Ramos (cell line): ENCODE measurements around the gene YEATS4.

Experiments used
- in situ Hi-C: fragments of 300-500 bp; cut with MboI; formaldehyde crosslinking; loops from one replicate; pipeline ENCODE4 v1.14.3; 2022; ENCODE audit warnings: low sequenced_read_pairs; ENCODE audit not compliant: unreplicated experiment

Gene YEATS4

GRCh38 chr12:69425417-69425816 is 65.9 kb downstream of the YEATS4 start:
- in situ Hi-C loops = no loop called here

GRCh38 chr12:69428351-69429073 is 69.0 kb downstream of the YEATS4 start:
- in situ Hi-C loops = no loop called here

- in situ Hi-C loops = no loop called here
Observed at GRCh38 chr12:69430942-69431590, 71.5 kb downstream of the YEATS4 start.

DNA sequence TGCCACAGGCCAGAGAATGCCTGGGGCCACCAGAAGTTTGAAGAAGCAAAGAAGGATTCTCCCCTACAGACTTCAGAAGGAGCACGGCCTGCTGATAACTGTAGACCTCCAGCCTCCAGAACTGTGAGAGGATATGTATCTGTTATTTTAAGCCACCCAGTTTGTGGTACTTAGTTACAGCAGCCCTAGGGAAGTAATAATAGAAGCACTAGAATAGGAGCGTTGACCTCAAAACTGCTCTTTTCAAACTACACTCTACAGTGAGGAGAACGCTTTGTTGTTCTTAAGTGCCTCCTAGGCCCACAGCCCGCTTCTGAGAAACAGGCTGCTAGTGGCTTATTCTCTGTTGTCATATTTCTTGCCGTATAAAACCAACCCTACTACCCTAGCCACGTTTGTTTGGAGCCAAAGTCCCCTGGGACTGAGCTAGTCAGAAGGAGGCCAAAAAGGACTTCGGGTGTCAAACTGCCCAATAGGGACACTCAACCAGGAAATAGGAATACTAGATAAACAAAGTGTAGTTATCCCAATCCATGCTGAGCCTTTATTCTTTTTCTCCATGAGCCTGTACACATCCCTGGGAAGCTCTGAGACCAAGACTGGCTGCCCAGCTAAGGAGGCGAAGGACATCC is 72.2 kb downstream of the YEATS4 start:
- in situ Hi-C loops = no loop called here

DNA sequence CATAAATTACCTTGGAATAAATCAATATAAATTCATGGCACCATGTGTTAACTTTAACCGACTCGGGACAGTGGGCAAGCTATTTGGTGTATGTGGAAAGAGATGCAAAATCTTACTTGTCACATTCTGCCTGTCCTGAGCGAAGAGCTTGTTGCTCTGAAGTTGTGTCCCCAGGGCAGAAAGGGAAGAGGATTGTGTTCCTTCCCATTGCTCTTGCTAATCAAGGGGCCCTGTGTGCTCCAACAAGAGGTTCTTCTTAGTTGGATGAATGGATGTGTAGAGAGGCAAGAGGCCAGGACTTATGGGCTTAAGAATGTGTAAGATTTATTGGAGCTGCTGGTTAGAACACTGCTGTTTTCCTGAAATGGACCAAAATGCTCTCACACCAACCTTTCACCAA is 74.1 kb downstream of the YEATS4 start:
- in situ Hi-C loops = no loop called here

DNA sequence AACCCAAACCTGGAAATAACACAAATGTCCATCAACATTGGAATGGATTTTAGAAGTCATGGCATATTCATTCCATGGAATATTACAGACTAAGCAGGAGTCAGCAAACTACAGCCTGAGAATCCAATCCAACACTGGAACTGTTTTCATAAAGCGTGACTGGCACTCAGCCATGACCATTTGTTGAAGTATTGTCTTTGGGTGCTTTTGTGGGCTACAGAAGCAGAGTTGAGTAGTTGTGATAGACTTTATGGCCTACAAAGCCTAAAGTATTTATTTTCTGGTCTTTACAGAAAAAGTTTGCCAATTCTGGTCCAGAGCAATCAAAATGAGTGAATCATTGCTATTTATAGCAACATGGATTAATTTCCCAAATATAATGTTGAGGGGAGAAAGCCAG is 76.1 kb downstream of the YEATS4 start:
- in situ Hi-C loops = no loop called here

GRCh38 chr12:69437073-69437472 is 77.5 kb downstream of the YEATS4 start:
- in situ Hi-C loops = no loop called here

DNA sequence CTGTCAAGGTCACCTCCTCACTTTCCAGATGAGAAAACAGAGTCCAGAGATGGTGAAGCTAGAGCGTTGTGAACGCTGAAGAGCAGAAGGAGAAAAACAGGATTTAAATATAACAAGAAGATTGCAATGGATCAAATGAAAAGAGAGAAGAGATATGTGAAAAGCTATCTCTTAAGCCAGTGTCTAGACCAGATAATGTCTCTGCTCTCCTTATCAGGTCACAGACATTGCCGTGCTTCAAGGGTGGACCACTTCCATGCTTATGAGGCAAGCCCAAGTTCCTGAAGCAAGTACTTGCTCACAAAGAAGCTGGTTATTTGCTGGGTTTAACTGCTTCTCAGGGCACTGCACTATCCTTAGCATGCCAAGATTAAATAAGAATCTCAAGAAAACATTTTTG is 79.0 kb downstream of the YEATS4 start:
- in situ Hi-C loops = no loop called here

- in situ Hi-C loops = no loop called here
Observed at GRCh38 chr12:69440016-69440415, 80.5 kb downstream of the YEATS4 start.
